ENCODE results near the gene TDO2.
A peak's percentile ranks its signal among the peaks of the same experiment; 100 is the strongest.

The TDO2 gene

DNA sequence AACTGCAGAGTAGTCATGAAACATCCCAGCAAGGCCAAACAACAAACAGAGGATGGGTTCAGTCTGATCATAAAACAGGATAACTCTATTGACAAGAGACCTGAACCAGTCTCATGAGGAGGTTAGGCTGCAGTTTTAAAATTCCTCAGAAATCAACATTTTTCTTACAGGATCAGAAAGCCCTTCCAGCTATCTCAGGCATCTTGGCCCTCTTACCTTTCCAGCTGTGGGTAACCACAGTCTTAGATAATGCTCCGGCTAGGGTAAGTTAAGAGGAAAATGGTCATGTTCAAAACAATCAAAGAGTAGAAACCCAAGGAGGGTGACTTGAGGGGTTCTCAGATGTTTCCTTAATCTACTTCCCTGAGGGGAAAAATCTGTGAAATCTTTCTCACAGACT lies 45.0 kb downstream of the TDO2 start:
- DNase-seq, result no peak
- TF ChIP-seq, protein P1, sequence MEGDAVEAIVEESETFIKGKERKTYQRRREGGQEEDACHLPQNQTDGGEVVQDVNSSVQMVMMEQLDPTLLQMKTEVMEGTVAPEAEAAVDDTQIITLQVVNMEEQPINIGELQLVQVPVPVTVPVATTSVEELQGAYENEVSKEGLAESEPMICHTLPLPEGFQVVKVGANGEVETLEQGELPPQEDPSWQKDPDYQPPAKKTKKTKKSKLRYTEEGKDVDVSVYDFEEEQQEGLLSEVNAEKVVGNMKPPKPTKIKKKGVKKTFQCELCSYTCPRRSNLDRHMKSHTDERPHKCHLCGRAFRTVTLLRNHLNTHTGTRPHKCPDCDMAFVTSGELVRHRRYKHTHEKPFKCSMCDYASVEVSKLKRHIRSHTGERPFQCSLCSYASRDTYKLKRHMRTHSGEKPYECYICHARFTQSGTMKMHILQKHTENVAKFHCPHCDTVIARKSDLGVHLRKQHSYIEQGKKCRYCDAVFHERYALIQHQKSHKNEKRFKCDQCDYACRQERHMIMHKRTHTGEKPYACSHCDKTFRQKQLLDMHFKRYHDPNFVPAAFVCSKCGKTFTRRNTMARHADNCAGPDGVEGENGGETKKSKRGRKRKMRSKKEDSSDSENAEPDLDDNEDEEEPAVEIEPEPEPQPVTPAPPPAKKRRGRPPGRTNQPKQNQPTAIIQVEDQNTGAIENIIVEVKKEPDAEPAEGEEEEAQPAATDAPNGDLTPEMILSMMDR (IDR thresholded peaks at IDR 0.05; ENCODE audit: low read depth, low read length, missing control alignments), result no peak
- no peak overlapping the region for H3K4me3 ChIP-seq (ENCODE audit: low read depth, low read length)
- H3K27ac ChIP-seq, result no peak overlapping the region
- in situ Hi-C loops (cut with HindIII; ENCODE audit: low pct_ligation_motif_present, low sequenced_read_pairs), result loop anchor here (25.0 kb wide), 1 partner anchor 136 kb away; no protein-coding TSS in a partner anchor
- no peaks in the 10 kb centered on the region for H3K36me3 ChIP-seq (replicated peaks)
- no peaks in the 10 kb centered on the region for H3K27me3 ChIP-seq (replicated peaks)

DNA sequence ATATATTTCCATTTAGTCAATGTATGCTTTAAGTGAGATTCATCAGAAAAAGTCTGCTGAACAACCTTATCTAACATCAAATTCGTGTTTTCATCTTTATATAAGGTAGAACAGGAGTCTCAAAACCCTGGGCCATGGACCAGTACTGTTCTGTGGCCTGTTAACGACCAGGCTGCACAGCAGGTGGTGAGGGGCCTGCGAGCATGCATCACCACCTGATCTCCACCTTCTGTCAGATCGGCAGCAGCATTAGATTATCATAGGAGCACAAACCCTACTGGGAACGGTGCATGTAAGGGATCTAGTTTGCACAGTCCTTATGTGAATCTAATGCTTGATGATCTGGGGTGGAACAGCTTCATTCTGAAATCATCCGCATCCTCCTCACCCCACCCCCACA lies 47.0 kb downstream of the TDO2 start:
- Histone ChIP-seq H3K27ac (no peak overlapping the region), H3K4me3 (ENCODE audit: low read depth, low read length) (no peak overlapping the region), H3K36me3 (replicated peaks) (no peaks in the 10 kb centered on the region), H3K27me3 (replicated peaks) (no peaks in the 10 kb centered on the region)
- TF ChIP-seq, protein P1 (IDR thresholded peaks at IDR 0.05; ENCODE audit: low read depth, low read length, missing control alignments), result no peak
- in situ Hi-C loops (cut with HindIII; ENCODE audit: low pct_ligation_motif_present, low sequenced_read_pairs), result no loop called here
- no peak for DNase-seq

DNA sequence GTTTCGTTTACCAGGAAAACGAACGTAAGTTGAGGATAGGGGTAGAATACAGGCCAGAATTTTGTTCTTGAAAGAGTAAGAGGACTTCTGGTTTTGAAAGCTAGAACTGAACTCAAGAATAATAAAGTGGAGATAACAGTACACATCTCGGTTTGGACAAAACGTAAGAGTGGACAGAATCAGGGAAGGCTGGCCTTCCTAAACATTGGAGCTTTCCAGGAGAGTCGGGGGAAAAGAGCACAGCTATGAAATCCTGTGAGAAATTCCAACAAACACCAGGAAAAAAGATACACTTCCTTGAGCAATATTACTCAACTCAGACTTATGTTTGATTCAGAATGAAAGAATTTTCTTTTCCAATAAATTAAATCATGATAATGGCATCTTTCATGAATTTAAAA lies 49.0 kb downstream of the TDO2 start:
- H3K27ac ChIP-seq, result peak overlapping the region; percentile 99
- TF ChIP-seq, protein P1 (IDR thresholded peaks at IDR 0.05; ENCODE audit: low read depth, low read length, missing control alignments), result no peak
- H3K27me3 ChIP-seq (replicated peaks), result no peaks in the 10 kb centered on the region
- peak overlapping the region; percentile 73 for H3K4me3 ChIP-seq (ENCODE audit: low read depth, low read length)
- in situ Hi-C loops (cut with HindIII; ENCODE audit: low pct_ligation_motif_present, low sequenced_read_pairs), result no loop called here
- no peaks in the 10 kb centered on the region for H3K36me3 ChIP-seq (replicated peaks)
- no peak for DNase-seq

DNA sequence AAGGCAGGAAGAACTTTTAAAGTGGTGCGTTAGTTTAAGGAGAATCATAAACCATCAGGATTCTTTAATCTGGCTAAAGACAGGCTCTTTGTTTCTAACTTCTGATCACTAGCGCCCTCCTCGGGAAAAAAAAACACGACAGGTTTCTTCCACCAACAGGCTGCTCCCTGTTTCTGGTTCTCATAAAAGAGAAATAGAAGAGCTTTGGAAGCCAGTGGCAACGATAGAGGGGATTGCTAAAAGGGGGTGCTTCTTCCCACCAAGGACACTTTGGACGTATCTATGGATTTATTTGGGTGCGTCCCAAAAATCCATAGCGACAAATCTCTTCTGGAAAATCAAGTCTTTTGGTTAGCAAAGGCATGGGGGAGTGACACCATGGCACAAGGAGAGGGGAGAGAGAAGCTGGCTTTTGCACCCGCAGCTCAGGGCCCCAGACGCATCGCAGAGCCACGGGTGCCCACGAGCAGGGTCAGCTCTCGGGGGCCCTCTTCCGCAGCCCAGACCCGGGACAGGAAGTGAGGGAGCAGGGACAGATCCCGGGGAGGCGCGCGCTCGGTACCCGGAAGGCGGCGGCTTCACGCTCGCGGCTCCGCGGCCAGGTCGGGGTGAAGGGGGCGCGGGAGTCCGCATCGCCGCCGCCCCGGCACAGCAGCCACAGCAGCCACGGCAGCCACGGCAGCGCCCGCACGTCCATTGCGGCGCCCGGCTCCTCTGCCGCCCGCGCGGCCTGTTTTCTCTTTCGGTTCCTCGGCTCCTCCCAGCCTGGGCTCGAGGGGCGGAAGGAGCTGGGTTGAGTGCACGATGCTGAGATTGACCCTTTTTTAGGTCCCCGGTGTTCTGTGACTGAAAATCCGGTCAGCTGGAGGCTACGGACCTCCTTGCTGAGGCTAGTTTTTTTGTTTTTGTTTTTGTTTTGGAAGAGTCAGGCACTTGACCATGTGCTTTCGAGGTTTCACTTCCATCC lies 49.9 kb downstream of the TDO2 start, which contains the start of gene CTSO:
Gene CTSO, minus strand, starts transcription at position 716 of the 967 bp plus-strand sequence. Its CDS starts 19 bp downstream, at position 697.
- Histone ChIP-seq H3K4me3 (ENCODE audit: low read depth, low read length) (peak within 1 kb of the TSS; percentile 73), H3K36me3 (replicated peaks) (no peaks in the 10 kb centered on the region), H3K27me3 (replicated peaks) (no peaks in the 10 kb centered on the region), H3K27ac (peak within 1 kb of the TSS; percentile 99)
- TF ChIP-seq, protein P1 (IDR thresholded peaks at IDR 0.05; ENCODE audit: low read depth, low read length, missing control alignments), result peak; percentile 73
- DNase-seq, result peak; percentile 81
- in situ Hi-C loops (cut with HindIII; ENCODE audit: low pct_ligation_motif_present, low sequenced_read_pairs), result no loop called here

DNA sequence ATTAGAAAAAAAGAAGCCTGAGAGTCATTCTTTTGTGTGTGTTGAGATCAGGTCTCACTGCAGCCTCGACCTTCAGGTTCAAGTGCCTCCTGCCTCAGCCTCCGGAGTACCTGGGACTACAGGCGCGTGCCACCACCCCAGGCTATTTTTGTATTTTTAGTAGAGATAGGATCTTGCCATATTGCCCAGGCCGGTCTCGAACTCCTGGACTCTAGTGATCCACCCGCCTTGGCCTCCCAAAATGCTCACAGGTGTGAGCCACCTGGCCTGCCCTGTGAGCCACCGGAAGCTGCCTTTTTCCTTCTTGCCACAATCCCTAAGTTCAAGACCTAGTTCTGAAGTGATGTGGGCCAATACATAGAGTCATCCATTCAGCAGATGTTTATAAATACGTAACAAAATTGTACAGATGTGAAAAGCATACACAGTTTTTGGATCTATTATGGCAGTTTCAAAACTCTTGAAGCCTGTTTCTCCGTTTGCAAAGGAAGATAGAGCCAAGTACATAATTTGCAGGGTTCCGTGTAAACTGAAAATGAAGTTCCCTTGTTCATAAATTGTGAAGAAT lies 50.7 kb downstream of the TDO2 start:
- peak overlapping the region; percentile 99 for H3K27ac ChIP-seq
- TF ChIP-seq, protein P1 (IDR thresholded peaks at IDR 0.05; ENCODE audit: low read depth, low read length, missing control alignments), result no peak
- H3K36me3 ChIP-seq (replicated peaks), result no peaks in the 10 kb centered on the region
- no peaks in the 10 kb centered on the region for H3K27me3 ChIP-seq (replicated peaks)
- in situ Hi-C loops (cut with HindIII; ENCODE audit: low pct_ligation_motif_present, low sequenced_read_pairs), result no loop called here
- no peak for DNase-seq
- H3K4me3 ChIP-seq (ENCODE audit: low read depth, low read length), result peak overlapping the region; percentile 73
